HG03575 (cell line): Measurements from ENCODE around the gene MARK2.
"Not testable (repeated sequence)": the region's sequence is repeated elsewhere in the genome, so short reads cannot be mapped to it uniquely, and the experiment has no call there.

ENCODE experiments used
- ATAC-seq: cut with Tn5 transposase; IDR thresholded peaks from one replicate; pipeline ENCODE4 v1.9.1; 2021; ENCODE audit not compliant: unreplicated experiment, insufficient number of reproducible peaks, low FRiP score; ENCODE audit errors: extremely low read depth

The MARK2 gene

DNA sequence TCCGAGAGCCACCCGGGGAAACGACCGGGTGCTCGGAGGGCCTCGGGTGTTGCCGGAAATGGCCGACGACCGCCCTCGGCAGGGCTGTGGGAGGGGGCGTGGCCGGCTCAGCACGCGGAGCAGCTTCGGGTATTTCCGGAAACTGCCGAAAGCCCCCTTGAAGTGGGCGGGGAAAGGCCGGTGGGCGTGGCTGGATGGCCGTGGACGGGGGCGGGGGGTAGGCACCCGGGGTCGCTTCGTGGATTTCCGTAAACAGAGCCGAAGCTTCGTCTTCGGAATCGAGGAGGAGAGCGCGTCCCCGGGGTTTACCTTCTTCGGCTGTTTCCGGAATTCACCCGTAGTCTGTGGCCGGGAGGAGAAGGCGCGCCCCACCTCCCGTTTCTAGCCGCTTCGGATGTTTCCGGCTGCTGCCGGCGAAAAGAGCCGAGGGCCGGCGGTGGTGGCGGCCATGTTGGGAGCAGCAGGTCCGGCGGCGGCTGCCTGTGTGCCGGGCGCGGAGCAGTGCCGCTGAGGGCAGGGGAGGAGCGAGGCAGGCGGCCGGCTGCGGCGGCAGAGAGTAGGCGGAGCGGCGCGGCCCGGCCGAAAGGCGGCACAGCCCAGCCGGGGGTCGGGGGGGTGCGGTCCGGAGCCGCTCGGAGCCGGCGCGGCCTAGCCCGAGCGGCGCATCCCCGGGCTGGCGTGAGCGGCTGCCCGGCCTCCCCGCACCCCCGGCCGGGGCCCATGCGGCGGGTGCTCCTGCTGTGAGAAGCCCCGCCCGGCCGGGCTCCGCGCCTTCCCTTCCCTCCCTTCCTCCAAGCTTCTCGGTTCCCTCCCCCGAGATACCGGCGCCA, at the start of gene MARK2:
TSS of gene MARK2 (plus strand) at position 433 of the 830 bp plus-strand sequence. CDS start at position 830, 397 bp downstream.
- peak; percentile 31 for ATAC-seq

DNA sequence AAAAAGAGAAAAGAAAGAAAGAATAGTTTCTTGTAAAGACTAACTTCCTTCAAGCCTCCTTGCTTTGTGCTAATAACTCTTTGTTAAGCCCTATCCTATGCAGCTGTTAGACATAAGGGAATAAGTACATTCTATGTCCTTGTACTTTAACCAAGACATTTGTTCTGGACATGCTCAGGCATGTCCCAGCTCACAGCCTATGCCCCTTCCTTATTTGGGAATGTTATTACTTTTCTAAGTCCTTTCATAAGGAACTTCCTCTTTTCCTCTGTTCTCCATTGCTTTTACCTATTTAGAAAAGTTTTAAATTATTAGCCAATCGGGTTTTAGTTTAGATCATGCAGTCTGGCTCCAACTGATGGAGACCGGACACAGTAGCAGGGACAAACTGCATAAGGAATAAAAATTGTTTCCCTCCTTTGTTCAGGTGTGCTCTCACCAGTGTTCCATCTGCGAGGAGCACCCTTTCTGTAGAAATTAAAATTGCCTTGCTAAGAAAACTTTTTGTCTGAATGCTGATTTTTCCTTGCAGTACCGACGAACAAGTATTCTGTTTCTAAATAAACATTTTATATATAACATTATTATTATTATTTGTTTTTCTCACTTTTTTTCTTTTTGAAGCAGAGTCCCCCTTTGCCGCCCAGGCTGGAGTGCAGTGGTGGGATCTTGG, 47.3 kb upstream of the MARK2 start:
- ATAC-seq: no peak

- ATAC-seq: no peak
Observed at GRCh38 chr11:63793161-63793560, 45.7 kb upstream of the MARK2 start.

GRCh38 chr11:63795066-63795465, 43.8 kb upstream of the MARK2 start:
- ATAC-seq: no peak

GRCh38 chr11:63800921-63801320, 38.0 kb upstream of the MARK2 start:
- ATAC-seq: no peak

- no peak for ATAC-seq
Observed at GRCh38 chr11:63802637-63803414, 36.1 kb upstream of the MARK2 start.

DNA sequence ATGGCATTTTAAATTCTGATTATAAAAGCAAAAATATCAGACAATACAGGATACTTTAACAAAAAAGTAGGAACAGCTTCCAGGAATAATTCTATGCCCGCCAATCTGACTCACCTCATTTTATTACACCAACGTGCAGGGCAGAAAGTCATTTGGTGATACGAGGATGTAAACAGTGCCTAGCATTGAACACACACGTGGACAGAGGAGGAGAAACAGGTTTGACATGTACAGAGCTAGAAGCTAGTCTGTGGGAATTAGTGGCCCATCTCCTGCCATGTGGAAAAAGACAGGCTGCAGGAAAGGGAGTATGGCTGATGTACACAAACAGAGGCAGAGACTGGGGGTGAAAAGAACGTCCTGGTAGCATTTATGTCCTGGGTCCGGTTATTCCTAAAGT, 34.7 kb upstream of the MARK2 start:
- no peak for ATAC-seq

DNA sequence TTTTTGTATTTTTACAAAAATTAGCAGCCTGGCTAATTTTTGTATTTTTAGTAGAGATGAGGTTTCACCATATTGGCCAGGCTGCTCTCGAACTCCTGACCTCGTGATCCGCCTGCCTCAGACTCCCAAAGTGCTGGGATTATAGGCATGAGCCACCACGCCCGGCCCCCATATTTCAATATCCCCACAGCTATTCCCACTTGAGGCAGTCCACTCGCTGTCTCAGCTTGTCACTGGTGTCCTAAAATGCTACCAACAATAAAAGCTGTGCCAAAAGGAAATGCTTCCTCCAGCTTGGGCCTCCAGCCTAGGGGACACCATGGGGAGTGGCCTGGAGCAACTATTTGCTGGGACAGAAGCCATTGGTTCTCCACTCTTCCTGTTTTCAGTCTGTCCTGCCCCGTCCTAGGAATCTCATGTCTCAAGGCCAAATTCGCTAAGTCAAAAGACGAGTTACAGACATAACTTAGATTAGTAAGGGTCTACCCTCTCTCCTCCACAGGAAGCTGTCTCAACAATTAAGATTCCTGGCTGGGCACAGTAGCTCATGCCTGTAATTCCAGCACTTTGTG, 33.0 kb upstream of the MARK2 start:
- ATAC-seq: no peak

DNA sequence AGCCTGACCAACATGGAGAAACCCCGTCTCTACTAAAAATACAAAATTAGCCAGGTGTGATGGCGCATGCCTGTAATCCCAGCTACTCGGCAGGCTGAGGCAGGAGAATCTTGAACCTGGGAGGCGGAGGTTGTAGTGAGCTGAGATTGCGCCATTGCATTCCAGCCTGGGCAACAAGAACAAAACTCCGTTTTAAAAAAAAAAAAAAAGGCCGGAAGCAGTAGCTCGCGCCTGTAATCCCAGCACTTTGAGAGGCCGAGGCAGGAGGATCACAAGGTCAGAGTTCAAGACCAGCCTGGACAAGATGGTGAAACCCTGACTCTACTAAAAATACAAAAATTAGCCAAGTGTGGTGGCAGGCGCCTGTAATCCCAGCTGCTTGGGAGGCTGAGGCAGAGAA, 28.5 kb upstream of the MARK2 start:
- ATAC-seq: not testable (repeated sequence)

GRCh38 chr11:63811522-63811921, 27.4 kb upstream of the MARK2 start:
- ATAC-seq: no peak

GRCh38 chr11:63813035-63813562, 25.8 kb upstream of the MARK2 start, which contains the start of gene SPINDOC:
SPINDOC (plus strand) TSS chr11:63813456; CDS start chr11:63813687, 231 bp downstream.
- no peak for ATAC-seq

DNA sequence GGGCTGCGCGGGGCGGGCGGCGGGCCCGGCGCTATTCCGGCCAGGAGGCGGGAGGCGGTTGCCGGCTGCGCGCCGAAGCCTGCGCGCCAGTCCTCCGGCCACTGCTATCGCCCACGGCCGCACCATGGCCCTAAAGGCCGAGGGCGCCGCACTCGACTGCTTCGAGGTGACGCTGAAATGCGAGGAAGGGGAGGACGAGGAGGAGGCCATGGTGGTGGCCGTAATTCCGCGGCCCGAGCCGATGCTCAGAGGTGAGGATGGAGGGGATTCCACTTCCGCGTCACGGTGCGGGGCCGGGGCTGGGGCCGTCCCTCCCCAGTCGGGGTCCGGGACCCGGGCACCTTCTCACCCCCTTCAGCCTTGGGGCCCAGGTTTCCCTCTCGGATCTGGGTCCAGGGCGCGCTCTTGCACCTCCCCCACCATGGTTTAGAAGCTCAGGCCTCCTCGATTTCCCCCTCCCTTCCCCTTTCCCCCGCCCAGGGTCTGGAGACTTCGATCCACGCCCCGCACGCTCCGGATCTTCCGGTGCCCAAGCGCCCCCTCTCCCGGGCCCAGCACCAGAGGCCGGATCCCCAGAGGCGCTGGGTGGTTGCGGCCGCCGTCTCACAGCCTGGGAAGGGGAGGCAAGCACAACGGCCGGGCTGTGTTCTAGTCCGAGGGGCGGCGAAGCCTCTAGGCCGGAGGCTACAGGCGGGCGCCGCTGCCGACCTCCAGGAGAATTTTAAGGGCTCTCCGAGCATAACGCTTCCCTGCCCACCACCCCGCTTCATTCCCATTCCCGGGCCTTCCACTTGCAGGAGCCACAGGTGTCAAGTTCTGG, 25.1 kb upstream of the MARK2 start:
- no peak for ATAC-seq

DNA sequence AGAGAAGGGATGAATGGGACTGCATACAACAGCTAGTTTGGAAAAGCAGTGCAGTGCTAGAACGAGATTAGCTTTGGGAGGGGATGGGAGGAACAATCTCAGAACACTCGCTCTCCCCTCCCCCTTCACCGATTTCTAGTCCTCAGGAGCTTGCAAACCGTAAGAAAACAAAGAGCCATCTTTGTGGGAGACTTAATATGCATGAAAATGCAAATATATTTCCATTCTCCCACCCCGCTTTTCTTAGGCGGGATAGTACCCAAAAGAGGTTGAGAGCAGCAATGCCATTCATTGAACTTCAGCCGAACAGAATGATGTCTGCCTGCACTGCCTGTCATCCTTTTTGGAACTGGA, 24.6 kb upstream of the MARK2 start:
- no peak for ATAC-seq

DNA sequence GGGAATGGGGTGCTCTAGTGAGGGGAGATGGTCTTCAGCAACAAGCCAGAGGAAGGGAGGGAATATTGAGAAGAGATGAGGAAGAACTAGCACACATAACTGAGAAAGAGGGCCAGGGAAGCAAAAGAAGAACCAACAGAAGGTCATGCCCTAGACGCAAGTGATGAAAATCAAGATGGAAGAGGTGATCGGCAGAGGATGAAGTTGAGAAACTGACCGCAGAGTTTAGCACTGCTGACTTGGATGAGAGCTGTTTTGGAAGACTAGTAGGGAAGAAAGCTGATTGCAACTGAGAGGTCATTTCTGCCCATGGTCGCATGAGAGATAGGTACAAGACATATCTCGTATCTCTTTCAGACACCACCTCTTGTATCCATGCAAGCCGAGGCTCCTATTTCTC, 22.7 kb upstream of the MARK2 start:
- no peak for ATAC-seq

GRCh38 chr11:63816732-63817131, 22.2 kb upstream of the MARK2 start:
- no peak for ATAC-seq

DNA sequence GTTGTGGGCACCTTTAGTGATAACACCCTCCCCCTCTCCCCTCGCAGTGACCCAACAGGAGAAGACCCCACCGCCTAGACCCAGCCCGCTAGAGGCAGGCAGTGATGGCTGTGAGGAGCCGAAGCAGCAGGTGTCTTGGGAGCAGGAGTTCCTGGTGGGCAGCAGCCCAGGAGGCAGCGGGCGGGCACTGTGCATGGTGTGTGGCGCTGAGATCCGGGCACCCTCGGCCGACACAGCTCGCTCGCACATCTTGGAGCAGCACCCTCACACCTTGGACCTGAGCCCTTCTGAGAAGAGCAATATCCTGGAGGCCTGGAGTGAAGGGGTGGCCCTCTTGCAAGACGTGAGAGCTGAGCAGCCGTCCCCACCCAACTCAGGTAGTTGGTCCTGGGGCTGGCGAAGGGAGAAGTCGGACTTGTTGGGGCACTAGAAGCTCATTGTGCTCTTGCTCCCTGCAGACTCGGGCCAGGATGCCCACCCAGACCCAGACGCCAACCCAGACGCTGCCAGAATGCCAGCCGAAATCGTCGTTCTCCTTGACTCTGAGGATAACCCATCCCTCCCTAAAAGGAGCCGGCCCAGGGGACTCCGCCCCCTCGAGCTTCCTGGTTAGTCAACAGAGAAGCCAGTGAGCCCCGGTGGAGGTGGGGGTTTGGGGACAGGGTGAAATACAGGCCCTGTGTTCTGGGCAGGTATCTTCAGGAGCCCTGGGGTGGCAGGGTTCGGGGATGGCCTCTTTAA, 21.0 kb upstream of the MARK2 start:
- no peak for ATAC-seq

DNA sequence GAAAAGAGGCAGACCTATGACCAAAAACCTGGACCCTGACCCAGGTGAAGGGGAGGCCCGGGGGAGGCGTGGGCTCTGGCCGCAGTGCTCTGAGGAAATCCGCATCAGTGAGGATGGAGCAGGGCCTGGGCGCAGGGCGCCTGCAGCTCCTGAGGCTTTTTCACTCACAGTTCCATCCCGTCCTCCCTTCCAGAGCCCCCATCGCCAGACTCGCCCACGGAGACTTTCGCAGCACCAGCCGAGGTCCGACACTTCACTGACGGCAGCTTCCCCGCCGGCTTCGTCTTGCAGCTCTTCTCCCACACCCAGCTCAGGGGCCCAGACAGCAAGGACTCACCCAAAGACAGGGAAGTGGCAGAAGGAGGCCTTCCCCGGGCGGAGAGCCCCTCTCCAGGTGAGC, 20.3 kb upstream of the MARK2 start:
- ATAC-seq: no peak

- ATAC-seq: no peak
Observed at GRCh38 chr11:63821411-63821810, 17.5 kb upstream of the MARK2 start.
